ENCODE results near the gene ZNF503.

The ZNF503 gene, protein sequence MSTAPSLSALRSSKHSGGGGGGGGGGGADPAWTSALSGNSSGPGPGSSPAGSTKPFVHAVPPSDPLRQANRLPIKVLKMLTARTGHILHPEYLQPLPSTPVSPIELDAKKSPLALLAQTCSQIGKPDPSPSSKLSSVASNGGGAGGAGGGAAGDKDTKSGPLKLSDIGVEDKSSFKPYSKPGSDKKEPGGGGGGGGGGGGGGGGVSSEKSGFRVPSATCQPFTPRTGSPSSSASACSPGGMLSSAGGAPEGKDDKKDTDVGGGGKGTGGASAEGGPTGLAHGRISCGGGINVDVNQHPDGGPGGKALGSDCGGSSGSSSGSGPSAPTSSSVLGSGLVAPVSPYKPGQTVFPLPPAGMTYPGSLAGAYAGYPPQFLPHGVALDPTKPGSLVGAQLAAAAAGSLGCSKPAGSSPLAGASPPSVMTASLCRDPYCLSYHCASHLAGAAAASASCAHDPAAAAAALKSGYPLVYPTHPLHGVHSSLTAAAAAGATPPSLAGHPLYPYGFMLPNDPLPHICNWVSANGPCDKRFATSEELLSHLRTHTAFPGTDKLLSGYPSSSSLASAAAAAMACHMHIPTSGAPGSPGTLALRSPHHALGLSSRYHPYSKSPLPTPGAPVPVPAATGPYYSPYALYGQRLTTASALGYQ

DNA sequence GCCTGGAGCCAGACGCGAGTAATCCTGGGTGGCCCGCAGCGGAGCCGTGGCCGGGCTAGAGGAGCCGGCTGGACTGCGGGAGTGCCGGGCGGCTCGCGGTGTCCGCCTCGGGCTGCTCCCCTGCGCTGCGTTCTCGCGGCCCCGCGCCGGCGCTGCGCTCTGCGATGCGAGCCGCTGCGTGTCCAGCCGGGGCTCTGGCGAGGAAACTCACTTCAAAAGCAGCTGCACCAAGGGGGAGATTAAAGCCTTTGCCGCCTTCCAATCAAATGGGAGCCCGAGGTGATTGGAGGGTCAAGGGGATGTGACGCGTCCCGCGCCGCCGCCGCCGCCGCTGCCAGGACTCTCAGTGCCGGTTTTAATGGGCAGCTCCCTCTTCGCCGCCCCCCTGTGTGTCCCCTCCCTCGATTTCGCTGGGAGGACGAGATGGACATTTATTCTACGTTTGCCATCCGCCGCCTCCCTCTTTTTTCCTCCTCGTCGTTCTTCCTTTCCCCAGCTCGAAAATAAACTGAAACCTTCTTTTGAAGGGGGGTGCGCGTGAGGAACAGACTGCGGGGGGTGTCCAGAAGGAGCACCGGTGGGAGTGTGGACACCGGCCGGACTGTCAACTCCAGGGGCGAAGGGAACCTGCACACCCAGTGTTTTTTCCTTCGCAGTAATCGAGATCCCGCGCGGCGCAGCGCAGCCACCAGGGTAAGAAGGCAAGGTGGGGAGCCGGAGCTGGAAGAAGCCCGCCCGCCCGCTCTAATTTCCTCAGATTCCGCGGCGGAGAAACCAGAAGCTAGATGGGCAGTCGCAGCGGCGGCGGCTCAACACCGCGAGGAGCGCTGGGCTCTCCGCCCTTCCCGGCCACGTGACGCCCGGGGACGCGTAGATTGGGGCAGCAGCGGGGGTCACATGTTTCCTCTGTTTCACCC, at the start of gene ZNF503:
Gene ZNF503, minus strand, starts transcription at position 196 of the 917 bp plus-strand sequence. CDS start 345 bp downstream, outside the sequence.
- DNase-seq, result peak; percentile 71 to 91

DNA sequence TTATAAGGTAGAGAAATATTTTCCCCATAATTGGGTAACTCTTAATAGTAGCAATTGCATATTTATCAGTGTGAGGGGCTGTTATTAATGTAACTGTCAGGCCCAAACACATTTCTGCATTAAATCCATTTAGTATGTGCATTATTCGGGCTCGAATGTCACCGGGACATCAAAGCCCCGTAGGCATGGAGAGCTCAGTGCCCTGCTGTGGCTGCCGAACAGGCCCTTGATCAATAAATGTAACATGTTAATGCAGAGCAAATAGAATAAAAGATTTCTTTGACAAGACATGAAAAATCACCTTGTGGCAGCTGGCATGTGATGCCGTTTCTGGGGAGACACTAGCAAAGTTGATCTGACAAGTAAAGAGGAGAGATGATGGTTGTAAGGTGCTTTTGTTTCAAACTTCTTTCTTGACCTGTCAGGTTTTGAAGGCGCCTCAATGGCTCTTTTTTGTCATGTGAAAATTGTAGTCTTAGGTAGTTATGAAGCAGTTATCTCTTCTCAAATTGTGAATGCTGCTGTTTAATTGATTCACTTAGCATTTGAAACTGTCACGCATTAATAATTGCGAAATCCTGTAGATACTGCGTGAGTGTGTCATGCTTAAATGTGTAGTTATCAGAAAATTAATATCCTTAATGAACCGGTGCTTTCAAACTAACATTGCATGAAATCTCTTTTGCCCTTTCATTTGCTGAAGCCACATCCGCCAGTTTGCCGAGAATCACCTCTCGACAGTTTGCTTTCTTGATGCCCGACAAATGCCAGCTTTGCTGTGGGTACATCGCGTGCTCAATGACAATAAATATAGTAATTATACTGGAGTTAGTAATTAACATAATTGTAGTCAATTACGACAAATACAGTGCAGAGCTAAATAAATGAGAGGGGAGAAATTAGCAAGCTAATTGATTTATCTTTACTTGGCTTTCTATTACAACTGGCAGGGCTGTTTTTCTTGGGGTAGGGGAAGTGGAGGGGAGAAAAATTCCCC, 49.4 kb upstream of the ZNF503 start:
- no peak for DNase-seq

- no peak for DNase-seq
These were observed 48.5 kb upstream of the ZNF503 start for GRCh38 chr10:75450075-75450445.

DNA sequence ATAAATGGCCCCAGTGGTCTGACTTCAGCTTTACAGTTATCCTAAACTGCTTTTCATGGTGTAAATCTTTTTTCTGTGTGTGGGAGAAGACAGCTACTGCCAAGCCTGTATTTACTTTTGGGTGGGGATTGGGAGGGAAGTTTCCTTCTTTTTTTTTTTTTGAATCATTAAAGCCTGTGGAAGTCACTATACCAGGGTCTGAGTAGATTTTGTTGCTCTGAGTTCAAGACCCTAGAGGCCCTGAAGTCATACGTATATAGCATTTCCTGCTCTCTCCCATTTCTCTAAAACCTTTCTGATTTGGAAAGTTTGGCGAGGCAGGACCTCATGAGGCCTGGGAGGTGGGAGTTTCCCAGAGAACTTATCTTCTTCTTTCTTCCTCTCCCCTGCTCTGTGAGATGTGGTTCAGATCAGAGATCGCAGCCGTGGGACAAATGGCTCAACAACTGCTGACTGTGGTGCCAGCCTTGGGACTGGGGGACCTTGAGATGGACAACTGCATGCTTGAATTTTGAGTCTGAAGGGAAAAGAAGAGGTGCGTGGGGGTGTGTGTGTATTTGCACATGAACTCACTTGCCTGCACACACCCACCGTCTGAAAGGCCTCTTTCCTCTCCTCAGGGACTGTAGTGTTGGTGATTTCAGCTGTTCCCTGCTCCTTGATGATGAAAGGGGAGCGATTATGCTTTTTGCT, 48.0 kb upstream of the ZNF503 start:
- no peak for DNase-seq

- DNase-seq, result no peak
These were observed 46.6 kb upstream of the ZNF503 start for GRCh38 chr10:75448166-75448565.

- no peak for DNase-seq
These were observed 44.9 kb upstream of the ZNF503 start for GRCh38 chr10:75446508-75446907.

DNA sequence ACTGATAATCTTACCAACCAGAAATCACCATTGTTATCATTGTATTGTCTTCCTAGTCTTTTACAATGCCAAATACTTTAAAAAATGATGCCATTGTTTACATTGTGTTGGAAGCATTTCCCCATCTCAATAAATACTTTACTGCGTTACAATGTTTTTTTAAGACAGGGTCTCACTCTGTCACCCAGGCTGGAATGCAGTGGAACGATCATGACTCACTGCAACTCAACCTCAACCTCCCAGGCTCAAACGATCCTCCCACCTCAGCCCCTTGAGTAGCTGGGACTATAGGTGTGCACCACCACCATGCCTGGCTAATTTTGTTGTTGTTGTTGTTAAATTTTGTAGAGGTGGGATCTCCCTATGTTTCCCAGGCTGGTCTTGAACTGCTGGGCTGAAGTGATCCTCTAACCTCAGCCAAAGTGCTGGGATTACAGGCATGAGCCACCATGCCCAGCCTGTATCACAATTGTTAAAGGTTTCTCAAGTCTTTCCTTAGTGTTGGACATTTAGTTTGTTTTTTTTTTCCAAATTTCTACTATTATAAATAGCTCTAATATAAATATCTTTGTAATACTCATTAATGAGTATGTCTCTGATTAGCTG, 43.3 kb upstream of the ZNF503 start:
- no peak for DNase-seq

DNA sequence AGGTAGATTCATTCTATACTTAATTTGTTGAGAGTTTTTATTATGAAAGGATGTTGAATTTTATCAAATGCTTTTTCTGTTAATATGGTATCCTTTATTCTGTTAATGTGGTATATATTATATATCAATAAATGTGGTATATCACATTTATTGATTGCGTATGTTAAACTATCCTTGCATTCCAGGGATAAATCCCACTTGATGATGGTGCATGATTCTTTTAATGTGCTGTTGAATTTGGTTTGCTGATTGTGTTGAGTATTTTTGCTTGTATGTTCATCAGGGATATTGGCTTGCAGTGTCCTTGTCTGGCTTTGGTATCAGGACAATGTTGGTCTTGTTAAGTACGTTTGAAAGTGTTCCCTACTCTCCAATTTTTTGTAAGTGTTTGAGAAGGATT, 41.8 kb upstream of the ZNF503 start:
- DNase-seq, result no peak

DNA sequence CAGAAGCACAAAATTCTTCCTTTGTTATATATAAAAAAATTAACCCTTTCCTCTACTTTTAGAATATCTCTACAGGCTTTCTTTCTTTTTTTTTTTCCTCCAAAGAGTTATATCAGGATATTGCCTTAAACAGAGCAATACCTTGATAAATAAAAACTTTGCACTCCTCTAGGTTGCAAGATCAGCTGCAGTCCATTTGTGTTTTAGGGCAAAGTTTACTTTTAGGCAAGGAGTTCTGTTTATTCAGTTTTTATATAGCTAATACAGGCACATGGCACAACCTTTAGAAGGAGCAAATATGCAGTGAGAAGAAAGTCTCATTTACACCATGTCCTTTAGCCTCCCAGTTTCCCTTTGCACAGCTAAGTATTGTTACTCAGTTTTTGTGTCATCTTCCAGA, 40.1 kb upstream of the ZNF503 start:
- DNase-seq, result no peak

DNA sequence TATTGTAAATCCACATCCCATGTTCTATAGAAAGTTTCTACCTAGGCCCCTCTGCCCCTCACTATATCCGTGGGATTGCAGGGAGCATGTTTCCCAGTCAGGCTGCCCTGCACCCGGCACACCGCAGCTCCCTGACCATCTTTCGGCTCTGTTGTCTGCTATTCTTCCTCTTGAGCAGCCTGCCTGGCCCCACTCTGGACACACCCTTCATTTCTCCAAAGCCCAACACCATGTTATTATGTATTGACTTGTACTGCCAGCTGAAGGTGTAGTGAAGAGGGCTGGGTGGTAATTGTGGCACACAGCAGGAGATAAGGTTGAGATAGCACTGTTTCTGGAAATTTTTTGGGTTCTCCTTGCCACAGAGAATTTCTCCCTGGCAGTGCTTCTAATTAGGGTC, 39.6 kb upstream of the ZNF503 start:
- no peak for DNase-seq

DNA sequence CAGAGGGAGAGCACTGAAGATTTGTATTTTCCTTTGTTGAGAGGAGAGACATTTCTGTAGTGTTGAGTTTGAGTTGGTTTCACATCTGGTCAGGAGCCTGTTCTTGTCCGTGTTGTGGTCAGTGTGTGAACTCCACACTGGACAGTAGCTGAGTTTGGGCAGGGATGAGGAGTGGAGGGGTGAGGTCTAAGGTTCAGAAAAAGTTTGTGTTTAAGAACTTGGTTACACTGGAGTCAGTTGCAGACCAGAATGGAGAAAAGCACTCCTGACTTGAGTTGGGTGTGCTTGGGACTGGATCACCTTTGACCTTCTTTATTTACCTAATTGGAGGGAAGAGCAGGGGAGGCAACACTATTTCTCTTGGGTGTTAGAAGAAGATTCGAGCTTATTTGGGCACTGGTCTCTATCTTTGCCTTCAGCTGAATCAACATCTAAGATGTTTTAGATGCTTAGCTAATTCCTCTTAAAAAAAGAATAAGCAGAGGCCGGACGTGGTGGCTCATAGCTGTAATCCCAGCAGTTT, 38.8 kb upstream of the ZNF503 start:
- no peak for DNase-seq

GRCh38 chr10:75439811-75440210, 38.2 kb upstream of the ZNF503 start:
- no peak for DNase-seq

GRCh38 chr10:75438275-75438674, 36.7 kb upstream of the ZNF503 start:
- no peak for DNase-seq

DNA sequence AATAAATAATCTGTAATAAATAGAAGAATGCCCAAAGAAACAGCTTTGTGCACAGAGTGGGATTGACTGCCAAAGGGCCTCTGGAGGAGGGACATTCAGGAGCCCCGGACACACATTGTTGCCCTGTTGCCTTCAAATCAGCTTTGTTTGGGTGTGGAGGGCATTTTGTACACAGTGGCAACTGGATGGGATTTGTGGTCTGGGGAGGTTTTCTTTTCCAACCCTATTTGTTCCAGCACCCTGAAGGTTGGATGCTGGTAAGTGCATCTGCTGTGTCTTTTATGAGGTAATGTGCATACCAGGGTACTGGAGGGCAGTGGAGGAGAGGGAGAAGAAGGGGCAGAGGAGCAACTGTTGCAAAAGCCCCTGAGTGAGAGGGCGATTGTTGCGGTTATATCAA, 36.1 kb upstream of the ZNF503 start:
- no peak for DNase-seq

GRCh38 chr10:75436896-75437295, 35.3 kb upstream of the ZNF503 start:
- no peak for DNase-seq

DNA sequence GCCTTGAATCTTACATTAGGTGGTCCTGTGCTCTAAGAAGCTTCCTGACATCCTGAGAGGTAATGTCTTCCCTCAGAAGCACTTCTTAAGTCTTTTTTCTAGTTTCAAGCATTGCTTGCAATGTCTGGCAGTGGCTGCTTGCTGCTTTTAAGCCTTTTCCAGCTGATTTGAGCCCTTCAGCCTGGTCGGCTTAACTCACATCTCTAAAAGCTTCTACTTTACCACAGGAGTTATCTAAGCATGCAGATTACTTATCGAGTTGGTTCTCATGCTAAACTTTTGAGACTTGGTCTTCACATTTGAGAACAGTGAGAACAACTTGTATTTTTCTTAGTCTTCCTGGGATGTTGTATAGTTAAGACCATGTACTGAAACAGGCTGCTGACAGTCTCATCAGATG, 33.7 kb upstream of the ZNF503 start:
- DNase-seq, result no peak

DNA sequence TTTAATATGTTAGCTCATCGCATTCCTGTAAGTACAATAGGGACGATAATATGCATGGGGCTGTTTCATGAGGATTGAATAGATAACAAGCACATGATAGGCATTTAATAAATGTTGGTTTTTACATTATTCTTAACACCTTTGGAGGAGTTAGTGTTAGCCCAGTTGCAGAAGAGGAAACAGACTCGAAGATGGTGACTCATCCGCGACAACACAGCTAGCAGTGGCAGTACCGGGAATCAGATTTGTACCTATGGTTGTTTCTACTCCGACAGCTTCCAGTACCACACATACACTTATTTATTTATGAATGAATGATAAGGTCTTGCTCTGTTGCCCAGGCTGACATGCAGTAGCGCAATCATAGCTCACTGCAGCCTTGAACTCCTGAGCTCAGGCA, 32.7 kb upstream of the ZNF503 start:
- no peak for DNase-seq

GRCh38 chr10:75433216-75433615, 31.7 kb upstream of the ZNF503 start:
- no peak for DNase-seq

DNA sequence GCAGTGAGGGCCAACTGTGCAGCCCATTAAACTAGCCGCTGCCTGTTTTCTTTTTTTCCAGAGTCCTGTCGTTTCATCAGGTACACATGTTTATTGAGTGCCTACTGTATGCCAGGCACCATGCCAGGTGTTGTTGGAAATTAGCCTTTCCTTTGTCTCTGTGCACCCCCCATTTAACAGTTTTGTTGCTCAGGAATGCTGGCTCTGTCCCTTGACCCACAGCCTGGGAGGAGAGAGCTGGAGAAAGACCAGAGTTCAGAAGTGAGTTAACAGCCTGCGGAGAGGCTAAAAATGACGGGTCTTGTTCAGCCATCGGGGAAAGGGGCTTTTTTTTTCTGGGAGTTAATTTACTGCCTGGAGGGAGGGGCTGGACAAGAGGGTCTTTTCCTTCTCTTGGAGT, 31.2 kb upstream of the ZNF503 start:
- no peak for DNase-seq

DNA sequence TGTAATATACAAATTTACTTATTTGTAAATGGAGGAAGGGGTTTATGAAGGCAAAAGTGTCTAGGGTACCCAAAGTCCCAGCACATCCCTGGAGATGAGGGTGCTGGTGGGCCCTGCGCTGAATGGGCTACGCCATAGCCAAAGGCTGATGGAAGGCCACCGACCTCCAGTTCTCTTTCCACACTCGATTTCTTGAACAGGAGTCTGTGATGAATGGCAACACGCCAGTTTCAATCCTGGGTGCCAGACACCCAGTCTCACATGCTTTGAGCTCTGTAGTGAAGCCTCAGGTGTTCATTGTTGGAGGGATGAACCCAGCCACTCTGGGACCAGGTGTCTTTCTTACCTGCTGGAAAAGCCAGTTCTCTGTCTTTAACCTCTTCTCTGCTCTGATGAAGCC, 30.6 kb upstream of the ZNF503 start:
- no peak for DNase-seq

Measured in SW 1271 (cell line).